WI38 (cell line): ENCODE measurements around the gene SLC23A2.
"Not testable (repeated sequence)": the region's sequence is repeated elsewhere in the genome, so short reads cannot be mapped to it uniquely, and the experiment has no call there.

Experiments
- H3K4me3 ChIP-seq: 2 replicates; pipeline ENCODE4 v1.5.1; 2011; ENCODE audit warnings: low read depth, mild to moderate bottlenecking, control low read depth, low read length
- TF ChIP-seq, protein P1 (sequence below): IDR thresholded peaks from 2 replicates; pipeline ENCODE4 v1.5.1; 2012; ENCODE audit warnings: low read depth, mild to moderate bottlenecking, control low read depth, low read length

Gene SLC23A2

DNA sequence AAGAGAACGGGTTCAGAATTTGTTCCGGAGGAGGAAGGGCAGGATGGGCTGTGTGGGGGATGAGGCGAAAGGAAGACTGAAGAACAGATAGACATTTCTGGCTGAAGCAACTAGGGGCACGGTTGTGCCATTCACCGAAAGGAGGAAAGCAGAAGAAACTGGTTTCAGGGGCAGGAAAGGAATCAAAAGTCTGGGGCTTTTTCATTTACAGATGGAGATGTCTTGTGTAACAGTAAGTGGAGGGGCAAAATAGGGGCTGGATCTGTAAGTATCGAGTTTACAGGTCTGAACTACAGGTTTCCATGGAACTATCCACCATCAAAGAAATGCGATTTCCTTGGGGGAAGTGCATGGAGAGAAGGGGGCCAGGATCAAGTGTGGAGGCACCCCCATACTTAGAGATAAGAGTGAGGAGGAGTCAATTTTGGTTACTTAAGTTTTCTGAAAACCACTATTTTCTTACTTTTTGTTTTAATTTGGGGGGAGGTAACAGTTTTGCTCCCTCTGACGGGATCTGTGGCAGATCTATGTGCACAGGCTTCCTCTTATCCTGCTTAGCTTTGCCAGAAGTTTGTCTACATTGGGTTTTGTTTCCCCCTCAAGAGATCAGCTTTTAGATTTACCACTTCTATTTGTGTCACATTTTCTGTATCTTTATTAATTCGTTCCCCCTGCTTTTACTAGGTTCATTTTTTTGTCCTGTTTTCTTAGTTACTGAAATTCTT lies 120.1 kb downstream of the SLC23A2 start:
- H3K4me3 ChIP-seq, result no peak overlapping the region
- TF ChIP-seq, protein P1, sequence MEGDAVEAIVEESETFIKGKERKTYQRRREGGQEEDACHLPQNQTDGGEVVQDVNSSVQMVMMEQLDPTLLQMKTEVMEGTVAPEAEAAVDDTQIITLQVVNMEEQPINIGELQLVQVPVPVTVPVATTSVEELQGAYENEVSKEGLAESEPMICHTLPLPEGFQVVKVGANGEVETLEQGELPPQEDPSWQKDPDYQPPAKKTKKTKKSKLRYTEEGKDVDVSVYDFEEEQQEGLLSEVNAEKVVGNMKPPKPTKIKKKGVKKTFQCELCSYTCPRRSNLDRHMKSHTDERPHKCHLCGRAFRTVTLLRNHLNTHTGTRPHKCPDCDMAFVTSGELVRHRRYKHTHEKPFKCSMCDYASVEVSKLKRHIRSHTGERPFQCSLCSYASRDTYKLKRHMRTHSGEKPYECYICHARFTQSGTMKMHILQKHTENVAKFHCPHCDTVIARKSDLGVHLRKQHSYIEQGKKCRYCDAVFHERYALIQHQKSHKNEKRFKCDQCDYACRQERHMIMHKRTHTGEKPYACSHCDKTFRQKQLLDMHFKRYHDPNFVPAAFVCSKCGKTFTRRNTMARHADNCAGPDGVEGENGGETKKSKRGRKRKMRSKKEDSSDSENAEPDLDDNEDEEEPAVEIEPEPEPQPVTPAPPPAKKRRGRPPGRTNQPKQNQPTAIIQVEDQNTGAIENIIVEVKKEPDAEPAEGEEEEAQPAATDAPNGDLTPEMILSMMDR, result no peak

DNA sequence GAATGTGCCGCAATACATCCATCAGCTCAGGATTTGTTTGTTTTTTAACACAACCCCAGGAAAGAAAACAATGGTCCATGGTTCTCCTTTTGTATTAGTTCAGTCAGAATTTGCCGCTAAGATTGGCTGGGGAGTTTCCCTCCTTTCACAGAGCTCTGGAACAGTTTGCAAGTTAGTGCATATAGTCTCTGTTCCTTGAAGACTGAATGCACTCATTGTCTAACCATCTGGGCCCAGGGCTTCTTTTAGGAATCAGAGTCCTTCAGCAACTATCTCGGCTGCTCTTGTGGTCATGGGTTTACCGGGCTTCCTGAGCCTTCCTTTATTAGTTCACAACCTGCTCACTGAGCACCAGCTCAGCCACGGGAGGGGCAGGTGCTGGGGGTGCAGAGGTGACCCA lies 121.3 kb downstream of the SLC23A2 start:
- TF ChIP-seq, protein P1, result no peak
- H3K4me3 ChIP-seq, result no peak overlapping the region

DNA sequence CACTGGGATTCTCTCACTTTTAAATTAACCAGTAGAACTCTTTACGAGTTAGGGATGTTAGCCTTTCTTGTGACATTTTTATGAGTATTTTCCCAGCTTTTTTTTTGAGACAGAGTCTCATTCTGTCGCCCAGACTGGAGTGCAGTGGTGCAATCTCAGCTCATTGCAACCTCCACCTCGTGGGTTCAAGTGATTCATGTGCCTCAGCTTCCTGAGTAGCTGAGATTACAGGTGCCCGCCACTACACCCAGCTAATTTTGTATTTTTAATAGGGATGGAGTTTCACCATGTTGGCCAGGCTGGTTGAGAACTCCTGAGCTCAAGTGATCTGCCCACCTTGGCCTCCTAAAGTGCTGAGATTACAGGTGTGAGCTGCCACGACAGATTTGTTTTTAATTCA lies 123.2 kb downstream of the SLC23A2 start:
- H3K4me3 ChIP-seq, result not testable (repeated sequence)

DNA sequence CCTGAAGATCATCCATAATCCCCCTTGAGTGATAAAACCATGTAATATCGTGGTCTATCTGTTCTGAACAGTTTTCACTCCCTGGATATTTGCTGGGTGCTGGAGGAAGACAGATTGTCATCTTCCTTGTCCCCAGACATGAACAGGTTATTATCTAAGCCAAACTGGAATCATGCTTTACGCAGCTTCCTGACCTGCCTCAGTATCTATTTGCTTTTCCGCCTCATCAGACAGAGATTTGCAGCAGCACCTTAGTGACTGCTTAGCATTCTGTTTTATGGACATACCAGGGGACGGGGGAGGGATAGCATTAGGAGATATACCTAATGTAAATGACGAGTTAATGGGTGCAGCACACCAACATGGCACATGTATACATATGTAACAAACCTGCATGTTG lies 124.6 kb downstream of the SLC23A2 start:
- TF ChIP-seq, protein P1, result no peak
- no peak overlapping the region for H3K4me3 ChIP-seq

DNA sequence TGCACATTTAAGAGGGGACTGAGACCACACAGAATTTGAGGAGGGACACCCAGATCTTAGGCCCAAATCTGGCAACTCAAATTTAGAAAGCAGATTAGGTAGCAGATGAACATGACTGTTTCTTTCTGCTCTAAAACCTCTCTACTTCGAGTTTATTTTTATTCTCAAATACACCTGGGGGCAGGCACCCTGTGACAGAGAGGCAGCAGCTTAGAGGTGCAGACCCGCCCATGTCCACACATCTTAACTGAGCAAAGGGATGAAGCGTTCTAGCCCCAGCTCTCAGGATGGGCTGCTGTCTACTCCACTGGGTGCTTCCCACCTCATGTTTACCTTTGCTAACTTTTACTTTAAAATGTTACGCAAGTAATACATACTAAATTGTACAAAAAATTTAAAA lies 125.0 kb downstream of the SLC23A2 start:
- H3K4me3 ChIP-seq, result no peak overlapping the region
- TF ChIP-seq, protein P1, result no peak

DNA sequence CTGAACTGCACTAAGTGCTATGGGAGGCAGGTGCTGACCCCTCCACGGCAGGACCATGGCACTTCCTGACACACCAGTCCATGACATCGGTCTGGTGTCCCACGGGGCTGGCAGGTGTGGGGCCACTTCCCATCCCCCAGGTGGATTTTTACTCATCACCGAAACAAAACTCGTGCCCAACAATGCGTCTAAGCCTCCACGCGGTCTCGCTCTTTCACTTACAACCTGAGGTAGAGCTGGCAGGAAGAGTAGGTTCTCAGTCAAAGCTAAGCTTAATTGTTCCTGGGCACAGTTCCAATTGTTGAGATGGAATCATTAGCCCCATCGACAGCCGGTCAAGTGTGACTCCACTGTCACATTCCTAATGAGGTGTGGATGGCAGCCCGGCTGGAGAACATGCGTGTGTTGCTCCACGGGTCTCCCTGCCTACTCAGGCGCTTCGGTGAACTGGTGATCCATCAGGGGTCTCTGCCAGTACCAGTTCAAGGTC lies 125.7 kb downstream of the SLC23A2 start:
- TF ChIP-seq, protein P1, result no peak
- no peak overlapping the region for H3K4me3 ChIP-seq

DNA sequence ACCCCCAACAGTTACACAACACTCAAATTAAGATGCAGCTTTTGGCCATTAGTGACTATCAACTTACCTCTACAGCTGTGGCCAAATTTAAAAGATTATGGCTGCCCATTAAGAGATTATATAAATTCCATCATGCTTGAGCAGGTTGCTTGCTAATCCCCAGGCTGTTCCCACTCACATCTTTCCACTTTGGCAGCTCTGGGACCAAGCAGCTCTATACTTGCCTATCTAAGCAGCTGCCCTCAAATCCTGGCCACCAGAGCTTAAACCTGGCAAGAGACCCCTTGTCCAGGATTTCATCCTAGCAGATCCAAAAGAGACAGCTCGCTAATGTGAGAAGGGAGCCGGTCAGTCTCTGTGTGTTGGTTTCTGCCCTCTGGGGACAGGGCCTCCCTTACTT lies 127.9 kb downstream of the SLC23A2 start:
- H3K4me3 ChIP-seq, result no peak overlapping the region
- TF ChIP-seq, protein P1, result no peak

DNA sequence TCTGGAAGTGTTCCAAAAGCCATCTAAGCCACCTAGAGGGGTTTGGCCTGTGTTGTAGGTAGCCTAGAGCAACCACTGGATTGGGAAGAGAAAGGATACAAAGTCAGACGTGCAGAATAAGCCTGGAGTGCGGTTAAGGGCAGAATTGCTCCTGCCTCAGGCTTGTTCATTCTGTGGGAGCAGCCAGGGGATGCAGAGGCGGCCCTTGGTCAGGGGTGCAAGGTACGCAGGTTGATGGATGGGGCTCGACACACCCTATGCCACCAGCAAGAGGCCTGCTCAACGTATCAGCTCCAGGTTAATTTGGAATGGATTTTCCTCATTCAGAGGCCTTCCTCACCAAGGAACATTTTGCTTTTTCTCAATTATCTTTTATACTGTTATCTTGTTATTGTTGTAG lies 129.8 kb downstream of the SLC23A2 start:
- TF ChIP-seq, protein P1, result no peak

More for the DNA sequence above, 129.8 kb downstream of the SLC23A2 start:
- no peak overlapping the region for H3K4me3 ChIP-seq
